ENCODE measurements around the gene ST6GAL1.

- TF ChIP-seq CTCF (conservative IDR thresholded peaks at IDR 0.05; ENCODE audit: low read depth, low read length) (no peak), EZH2 (IDR thresholded peaks at IDR 0.05; ENCODE audit: borderline replicate concordance, low read depth, low read length, poor library complexity, severe bottlenecking) (no peak)
Observed at GRCh38 chr3:186909078-186909853, 21.1 kb upstream of the ST6GAL1 start.

All from A673 (cell line).